ENCODE data around the gene TBC1D1. TPM values are rescaled to one million over a fixed set of nuclear protein-coding genes. Genes with fewer than 3 reads are reported as not detected.

Gene TBC1D1
- total RNA-seq, 1 donor from 2014 or later: 131 TPM

DNA sequence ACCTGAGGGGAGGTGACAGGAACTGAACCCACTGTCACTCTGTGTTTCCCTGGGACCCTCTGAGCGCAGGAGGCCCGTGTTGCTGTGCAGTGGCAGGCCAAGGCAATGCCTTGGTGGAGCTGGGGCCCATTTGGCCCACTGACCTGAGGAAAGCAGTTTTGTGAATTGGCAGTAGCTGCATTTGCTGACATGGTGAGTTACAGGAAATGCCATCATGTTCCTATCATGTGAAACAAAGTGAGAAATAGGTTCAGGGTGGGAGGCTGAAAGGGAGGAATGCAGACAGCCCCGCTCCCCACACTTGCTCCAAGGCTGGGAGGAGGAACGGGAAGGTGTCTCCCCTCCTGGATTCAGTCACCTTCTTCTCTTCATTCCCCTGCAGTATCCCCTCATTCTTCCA is 215.4 kb downstream of the TBC1D1 start:
- DNase-seq: peak; percentile 59

DNA sequence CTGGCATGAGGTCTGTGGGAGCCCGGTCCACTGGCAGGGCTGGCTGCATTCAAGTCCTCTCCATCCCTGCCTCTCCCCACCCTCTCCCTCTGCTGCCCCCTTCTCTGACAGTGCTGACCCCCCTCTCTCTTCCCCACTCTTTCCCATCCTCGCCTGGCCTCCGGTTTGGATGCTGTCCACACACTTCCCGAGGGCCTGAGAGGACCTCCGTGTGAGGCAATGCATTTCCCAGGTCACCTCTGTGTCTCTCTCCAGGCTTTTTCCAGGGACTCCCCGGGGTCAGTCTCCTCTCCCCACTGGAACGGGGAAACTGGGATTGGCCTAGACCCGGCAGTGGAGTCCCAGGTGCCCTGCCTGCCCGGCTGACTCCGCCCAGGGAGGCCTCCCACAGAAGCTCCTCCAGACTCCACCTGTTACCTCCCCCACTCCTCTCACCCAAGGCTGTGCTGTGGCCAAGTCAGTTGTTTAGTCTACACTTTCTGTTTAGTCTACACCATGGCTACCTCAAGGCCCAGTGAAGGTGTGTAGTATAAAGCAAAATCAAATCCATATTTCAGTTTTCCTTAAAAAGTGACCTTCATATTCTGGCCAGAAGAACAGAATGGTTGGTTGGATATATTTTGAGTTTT is 216.1 kb downstream of the TBC1D1 start:
- no peak for DNase-seq

DNA sequence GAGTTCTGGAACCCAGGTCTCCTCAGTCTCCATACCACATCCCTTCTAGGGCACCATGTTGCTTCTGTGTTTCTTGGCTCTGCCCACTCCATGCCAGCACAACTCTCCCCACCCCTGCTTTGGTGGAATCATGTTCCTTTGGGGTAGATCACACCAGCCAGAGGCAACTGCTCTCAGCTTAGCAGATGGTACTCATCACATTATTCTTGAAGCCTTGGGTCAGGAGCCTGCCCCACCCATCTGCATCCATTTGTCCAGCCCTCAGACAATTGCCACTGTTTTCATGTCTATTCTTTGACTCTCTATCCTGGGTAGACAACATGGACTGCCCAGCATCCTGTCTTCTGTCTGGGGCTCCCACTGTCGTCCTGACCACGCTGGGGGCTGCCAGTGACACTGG is 216.9 kb downstream of the TBC1D1 start:
- DNase-seq: no peak

DNA sequence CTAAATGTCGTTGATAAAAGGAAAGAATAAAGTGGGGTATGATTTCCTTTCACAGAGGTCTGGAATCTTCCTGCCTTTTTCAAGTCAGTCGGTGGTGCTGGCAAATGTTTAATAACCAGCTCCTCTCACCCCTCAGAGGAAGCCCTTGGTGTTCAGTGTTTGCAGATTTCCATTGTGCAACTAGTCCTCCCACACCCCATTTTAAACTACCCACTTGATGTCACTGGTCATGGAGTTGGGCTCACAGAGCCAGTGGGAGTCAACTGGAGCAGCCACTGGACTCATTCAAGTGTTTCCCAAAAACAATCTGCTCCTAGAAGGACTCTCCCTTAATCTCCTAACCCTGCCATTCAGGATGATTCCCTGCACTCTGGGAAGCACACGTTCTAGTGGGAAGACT is 218.5 kb downstream of the TBC1D1 start:
- DNase-seq: no peak

DNA sequence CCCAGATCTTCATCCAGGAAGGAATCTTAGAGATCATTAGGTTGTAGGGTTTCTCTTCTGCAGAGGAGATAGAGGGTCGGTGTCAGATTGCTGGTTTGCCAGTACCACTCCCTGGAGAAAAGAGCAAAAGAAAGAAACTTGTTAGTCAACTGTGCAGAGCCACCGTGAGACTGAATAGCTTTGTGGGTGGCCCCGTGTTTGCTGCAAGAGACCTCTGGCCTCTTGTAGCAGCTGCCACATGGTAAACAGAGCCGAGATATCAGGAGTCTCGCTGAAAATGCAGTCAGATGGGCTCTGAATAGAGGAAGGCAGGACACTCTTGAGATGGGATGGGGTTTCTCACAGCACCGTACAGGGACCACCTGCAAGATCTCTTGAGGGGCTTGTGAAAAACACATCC is 219.0 kb downstream of the TBC1D1 start:
- no peak for DNase-seq

DNA sequence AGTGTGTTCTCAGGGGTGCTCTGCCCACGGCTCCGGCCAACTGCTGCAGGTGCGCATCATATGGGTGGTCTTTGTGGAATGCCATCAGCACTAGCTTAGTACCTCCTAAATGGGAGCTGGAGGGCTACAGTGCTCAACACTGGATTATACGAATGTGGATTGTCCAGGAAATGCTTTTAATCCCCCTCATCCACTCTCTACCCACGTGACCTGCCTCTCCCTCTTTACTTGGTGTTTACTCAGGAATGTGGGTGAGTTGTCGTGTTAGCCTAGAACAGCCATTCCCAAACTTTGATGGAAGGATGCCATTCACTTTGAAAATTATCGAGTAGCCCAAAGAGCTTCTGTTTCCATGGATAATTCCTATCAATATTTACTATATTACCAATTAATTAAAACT is 220.1 kb downstream of the TBC1D1 start:
- no peak for DNase-seq

DNA sequence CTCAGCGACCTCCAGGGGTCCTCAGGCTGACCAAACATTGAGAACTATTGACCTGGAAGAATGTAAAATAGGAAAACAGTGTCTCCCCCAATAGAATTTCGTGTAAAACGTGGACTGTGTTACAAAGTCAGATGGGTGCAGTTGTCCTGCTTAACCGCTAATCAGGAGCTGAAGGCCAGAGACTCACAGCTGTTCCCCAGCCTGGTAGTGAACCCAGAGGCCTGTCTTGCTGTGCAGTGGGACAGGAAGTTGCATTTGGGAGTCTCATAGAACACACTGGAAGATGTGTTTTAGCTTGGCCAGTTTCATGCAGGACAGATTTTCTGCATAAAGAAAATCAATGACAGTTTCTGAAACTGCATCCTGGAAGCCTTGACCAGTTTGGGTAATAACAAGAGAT is 220.8 kb downstream of the TBC1D1 start:
- no peak for DNase-seq

DNA sequence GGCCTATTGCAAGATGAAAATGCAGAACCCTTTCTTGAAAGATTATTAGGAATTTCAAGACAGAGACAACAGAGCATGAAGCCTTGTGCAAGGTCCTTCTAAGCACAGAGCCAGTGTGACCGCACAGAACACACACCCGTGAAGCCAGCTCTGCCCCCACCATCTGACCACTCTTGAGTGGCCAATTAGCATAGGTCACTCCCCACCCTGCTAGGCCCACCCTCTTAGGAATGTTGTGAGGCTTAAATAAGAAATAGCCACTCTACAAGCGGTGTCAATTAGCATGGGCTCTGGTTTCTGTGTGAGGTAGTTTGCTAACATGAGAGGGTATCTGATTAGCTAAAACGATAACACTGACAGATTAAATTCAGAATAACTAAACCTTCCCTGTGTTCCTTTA is 222.2 kb downstream of the TBC1D1 start:
- DNase-seq: no peak

DNA sequence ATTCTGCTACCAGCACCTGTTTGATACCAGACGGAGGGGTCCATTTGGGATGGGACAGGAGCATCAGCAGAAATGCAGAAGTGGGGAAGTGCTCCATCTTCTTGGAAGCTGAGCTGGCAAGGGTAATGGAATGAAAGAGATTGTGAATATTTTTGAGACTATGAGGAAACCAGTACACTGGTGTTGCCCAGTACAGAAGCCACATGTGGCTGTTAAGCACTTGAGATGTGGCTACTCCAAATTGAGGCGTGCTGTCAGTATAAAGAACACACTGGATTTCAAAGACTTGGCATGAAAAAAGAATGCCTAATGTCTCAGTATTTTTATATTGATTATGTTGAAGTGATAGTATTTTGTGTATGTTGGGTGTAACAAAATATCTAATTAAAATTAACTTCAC is 222.7 kb downstream of the TBC1D1 start:
- DNase-seq: no peak

DNA sequence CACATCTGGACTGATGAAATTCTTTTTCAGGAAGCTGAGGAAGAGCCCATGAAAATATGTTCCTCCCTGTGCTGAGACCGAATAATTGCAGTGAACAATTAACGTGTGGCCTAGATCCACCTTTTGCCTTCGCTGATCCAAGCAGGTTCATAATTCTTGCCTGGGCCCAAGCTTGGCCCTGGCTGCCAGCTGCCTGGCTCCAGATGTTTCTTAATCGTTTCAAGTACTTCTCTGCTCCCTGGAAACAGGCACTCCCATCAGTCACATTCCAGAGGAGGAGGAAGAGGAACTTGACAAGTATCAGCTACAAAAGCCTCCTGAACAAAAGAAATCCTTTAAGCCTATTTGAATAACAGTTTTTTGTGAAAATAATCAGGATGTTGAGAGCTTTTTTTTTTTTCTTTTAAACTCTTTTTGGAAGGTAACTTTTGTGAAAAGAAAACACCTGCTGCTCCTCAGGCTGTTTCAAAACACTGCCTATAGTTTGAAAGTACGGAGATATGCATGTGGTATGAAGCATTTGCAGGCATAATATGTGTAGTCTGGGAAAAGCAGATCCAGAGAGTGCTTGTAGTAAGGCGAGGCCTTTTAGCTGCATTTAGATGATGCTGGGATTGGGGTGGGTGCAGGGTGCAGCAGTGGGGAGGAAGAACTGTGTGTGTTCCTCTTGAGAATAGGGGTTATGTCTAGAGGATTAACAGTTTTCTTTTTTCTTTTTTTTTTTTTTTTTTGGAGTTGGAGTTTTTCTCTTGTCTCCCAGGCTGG is 223.7 kb downstream of the TBC1D1 start:
- peak; percentile 35 for DNase-seq

DNA sequence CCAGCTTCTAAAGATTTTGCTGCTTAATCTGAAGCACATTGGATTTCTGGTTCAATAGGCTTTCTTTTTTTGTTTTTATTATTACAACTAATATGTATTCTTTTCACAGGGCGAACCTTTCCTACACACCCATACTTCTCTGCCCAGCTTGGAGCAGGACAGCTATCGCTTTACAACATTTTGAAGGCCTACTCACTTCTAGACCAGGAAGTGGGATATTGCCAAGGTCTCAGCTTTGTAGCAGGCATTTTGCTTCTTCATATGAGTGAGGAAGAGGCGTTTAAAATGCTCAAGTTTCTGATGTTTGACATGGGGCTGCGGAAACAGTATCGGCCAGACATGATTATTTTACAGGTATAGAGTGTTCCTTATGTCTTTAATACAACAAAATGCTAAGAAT is 224.7 kb downstream of the TBC1D1 start:
- DNase-seq: no peak

DNA sequence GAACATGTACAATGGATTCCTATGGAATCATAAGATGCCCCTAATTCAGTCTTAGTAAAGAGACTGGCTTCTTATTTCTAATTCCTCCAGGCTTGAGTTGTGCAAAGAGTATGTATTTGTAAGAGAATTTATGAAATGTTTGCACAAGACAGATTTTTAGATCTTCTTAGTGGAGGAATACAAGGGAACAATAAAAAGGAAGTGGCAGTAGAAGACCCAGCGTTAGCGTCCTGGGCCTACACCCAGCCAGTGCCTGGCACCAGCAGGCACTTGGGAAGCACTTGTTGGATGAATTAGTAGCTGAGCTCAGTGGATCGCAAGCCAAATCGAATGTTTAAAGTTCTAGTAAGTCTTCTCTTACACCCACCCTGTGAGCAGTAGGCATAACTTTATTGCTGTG is 226.7 kb downstream of the TBC1D1 start:
- no peak for DNase-seq

DNA sequence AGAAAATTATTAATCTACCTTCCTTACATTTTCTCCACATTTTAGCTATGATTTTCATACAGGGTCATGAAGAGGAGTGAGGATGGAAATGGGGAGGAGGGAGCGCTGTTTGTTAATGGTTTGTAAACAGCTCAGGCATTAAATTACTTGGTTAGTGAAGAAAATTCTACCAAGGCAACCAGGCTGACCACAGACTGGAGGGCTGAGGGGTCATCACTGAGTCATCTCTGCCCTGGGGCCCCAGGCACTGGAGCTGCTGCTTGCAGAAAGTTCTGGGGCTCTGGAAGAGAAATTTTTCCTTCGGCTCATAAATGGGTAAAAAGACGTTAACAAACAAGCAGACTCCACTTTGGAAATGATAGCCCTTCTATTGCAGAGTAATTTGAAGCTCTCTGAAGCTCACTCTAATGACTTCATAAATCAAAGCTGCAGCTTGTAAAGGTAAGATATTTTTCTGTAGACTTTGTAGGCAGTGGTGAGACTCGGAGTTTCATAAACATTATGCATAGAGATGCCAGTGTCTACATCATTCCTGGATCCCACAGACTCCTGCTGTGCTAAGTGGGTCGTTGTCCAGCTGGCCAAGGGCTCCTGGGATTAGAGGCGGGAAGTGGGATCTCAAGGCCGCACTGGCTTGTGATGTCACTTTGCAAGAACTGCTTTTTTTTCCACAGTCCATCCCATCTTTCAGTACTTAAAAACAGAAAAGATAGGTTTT is 228.9 kb downstream of the TBC1D1 start:
- no peak for DNase-seq

DNA sequence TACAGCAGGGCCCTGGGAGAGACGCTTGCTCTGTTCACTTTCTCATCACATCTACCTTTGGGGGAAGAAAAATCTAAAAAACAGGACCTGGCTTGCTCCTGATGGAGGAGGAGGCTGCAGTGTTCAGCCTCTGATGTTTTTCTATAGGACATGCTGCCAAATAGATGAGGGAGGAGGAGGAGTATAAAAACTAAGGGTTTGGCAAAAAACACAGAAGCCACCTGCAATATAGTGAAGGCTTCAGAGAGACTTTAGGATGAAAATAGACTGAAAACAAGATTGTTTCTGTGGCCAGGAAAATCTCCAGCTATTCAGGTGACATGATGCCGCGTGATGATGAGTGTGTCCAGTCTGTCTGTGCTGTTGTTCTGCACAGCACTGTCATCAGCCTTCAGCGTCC is 229.9 kb downstream of the TBC1D1 start:
- DNase-seq: no peak

DNA sequence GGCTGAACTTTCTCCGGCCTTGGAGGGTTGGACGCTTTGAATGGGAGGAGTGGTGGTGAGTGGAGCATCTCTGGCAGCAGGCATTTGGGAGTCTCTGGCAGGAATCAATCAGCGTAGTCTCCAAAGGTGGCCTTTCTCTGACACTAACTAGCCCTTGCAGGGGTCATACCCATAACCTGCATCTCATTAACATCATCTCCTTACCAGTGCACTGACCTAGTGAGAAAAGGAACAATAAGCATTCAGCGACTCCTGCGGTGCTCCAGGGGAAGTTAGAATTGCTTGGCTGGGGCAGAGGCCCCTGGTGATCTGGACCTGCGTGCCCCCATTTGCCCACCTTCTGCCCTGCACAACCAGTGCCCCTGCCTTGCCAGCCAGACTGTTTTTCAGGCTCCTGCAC is 231.2 kb downstream of the TBC1D1 start:
- no peak for DNase-seq

DNA sequence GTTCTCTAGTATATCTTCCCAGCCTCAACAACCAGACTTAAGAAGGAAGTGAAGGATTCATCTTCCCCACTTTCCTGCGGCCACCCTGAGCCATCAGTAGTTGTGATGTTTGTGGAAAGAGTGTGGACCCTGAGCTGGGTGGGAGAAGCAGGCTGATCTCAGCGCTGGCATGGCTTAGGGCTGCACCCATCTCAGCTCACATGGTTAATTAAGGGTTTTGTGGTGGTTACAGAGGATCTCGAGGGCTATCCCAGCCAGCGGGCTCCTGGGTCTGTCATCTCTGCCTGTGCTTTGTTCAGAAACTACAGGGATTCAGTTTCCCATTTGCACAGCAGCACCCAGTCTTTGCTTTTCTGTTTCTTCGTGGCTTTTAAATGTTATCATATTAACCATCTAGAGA is 232.7 kb downstream of the TBC1D1 start:
- DNase-seq: no peak

DNA sequence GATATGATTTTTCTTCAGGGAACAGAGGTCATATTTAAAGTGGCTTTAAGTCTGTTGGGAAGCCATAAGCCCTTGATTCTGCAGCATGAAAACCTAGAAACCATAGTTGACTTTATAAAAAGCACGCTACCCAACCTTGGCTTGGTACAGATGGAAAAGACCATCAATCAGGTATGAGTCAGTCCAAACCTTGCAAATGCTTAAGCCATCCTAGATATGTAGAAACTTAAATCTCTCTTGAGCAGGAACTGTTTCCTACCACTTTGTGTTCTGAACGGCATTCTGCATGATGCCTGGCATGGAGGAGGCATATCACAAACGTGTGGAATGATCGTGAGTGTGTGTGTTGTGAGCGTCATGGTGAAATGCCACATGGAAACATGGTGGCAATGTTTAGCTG is 234.1 kb downstream of the TBC1D1 start:
- no peak for DNase-seq

DNA sequence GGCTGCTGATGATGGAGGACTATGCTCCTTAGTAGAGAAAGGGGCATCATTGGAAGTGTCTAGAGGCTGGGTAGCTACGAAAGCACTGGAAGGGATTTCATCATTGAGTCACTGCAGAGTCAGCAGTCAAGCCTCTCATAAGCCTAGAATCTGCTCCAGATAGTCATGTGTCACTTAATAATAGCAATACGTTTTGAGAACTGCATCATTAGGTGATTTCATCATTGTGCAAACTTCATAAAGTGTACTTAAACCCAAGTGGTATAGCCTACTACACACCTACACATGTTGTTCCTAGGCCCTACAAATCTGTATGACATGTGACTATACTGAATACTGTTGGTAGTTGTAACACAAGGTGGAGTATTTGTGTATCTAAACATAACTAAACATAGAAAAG is 234.9 kb downstream of the TBC1D1 start:
- DNase-seq: no peak

DNA sequence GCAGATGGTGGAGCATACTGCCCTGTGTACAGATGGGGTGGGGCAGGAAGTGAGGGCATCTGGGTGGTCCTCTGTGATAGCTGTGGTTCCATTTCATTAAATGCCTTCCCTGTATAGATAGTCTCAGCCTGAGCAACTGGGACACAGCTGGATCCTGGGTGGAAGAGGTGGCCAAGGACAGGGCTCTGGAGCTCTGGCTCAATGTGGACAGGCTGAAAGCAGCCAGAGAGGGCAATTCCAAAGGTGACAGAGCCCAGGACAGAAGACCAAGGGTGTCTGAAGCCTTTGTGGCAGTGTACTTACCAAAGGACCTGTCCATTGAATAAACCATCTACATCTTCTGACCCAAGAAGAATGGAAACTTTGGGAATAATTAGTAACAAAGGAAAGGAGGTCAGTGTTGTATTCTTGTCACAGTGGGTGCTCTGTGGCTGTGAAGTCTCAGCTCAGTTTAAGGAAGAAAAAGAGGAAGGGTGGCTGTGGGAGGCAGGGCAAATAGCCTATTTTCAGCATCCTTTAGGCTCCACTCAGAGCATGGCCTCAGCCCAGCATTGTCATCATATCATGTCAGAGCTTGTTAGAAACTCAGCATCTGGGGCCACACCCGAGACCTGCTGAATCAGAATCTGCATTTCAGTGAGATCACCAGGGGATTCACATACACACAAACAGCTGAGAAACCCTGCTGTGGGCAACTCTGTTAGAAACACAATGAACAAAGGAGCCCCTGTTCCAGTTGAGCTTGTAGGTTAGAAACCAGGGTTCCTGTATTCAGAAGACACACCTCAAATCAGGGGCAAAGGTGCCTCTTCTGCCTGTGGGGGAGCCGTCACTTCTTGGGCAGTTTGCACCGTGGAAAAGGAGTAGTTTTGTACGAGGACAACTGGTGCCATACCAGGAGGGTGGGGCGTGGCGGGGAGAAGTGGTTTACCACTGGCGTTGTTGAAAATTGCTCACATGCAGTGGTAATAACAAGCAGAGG is 237.9 kb downstream of the TBC1D1 start:
- DNase-seq: no peak

DNA sequence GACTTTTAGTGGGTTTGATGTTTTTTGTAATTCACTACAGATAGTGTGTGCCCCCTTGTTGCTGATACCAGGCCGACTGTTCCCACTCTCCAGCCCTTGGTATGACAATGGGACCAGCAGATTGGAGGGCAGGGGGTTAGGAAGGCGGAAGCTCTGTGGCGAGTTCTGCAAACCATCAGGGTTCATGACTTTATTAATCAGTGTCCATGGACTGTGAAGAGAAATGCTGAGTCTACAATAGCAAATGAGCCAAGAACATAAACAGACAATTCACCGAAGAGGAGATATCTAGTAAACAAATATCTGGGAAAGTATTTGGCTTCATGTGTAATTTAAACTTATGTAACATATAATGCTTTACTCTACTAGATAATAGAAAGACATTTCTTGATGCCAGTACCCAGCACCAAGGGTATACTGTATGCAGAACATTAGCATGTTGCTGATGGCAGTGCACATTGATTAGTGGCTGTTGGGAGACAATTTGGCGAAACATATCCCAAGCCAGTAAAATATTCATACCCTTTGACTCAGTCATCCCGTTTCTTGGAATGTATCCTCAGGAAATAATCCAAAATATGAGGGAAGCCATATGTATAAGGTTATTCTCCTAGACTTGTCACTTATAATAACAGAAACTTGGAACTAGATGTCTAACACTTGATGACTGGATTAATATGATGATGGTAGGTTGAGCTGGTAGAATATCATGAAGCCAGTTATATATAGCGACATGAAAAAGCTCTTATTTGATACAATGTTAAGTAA is 238.8 kb downstream of the TBC1D1 start:
- no peak for DNase-seq

DNA sequence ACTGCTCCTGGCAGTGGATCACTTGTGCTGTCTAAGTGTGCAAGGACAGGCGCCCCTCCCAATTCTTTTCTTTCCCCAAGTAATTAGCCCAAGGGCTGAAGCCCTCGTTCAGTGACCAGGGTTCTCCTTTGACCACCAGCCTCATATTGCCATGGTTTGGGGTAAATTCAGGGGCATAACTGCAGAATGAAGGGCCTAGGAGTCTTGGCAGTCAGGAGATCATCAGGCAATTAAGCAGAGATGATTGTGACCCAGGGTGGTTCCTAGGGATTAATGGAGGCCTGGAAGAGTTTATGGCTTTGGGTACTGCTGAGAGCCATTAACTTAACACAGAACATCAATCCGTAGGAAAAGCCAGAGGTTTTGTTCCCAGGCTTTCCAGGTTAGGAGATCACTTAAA is 240.0 kb downstream of the TBC1D1 start:
- DNase-seq: no peak
